GM12878 (cell line): Measurements from ENCODE around the gene MAB21L3. TPM values are rescaled to one million over a fixed set of nuclear protein-coding genes. Genes with fewer than 3 reads are reported as not detected.

ENCODE experiments used
- BCLAF1 ChIP-seq: fragments of 450-650 bp; IDR thresholded peaks from 2 replicates; pipeline ENCODE4 v1.6.1; 2017; ENCODE audit warnings: antibody characterized with exemption, mild to moderate bottlenecking, moderate library complexity
- CHD2 ChIP-seq: IDR thresholded peaks from 2 replicates; pipeline ENCODE4 v1.6.1; 2011; ENCODE audit warnings: low read depth, low read length, improper control_type of control experiment, borderline replicate concordance
- CREM ChIP-seq: IDR thresholded peaks from 2 replicates; pipeline ENCODE4 v1.6.1; 2014; ENCODE audit warnings: antibody characterized with exemption, low read depth
- ETV6 ChIP-seq, 2 experiments: fragments of 450-650 bp in 1 of 2; IDR thresholded peaks in 1 of 2; conservative IDR thresholded peaks in 1 of 2; 2 replicates each; pipeline ENCODE4 v1.6.1; 2014; ENCODE audit warnings: antibody characterized with exemption in 1 of 2, borderline replicate concordance in 1 of 2, low read depth in 1 of 2, mild to moderate bottlenecking in 1 of 2, moderate library complexity in 1 of 2
- MXI1 ChIP-seq: fragments of 150-350 bp; IDR thresholded peaks from 2 replicates; pipeline ENCODE4 v1.6.1; 2011; ENCODE audit warnings: low read depth, mild to moderate bottlenecking, inconsistent platforms, low read length, improper control_type of control experiment
- NR2F1 ChIP-seq: fragments of 450-650 bp; conservative IDR thresholded peaks from 2 replicates; pipeline ENCODE4 v1.6.1; 2017; ENCODE audit warnings: mild to moderate bottlenecking
- REST ChIP-seq: IDR thresholded peaks from 2 replicates; pipeline ENCODE4 v1.6.1; 2012; ENCODE audit warnings: mild to moderate bottlenecking, low read depth, low read length
- YY1 ChIP-seq: IDR thresholded peaks from 2 replicates; pipeline ENCODE4 v1.6.1; 2011; ENCODE audit warnings: low read depth, mild to moderate bottlenecking, low read length
- polyA plus RNA-seq, 11 experiments: library from polyadenylated mRNA; depleted of rRNA in 4 of 11; unstranded in 6 of 11; stranded (reverse) in 5 of 11; fragments of >200 nt; fragmentation: Nextera tagmentation in 4 of 11; fragmentation: Illumina TruSeq in 1 of 11; extraction: Ambion mirVana in 4 of 11; extraction: Trizol in 1 of 11; gene quantifications; 1 replicate in 1 of 11; 2 replicates in 10 of 11; pipeline versions ENCODE4 v1.2.1 to v1.2.3, GENCODE V29; 2011 to 2016; ENCODE audit warnings: inconsistent platforms in 2 of 11, missing spikeins in 2 of 11, low read depth in 1 of 11
- total RNA-seq, 4 experiments: library from RNA; depleted of rRNA in 3 of 4; stranded (reverse); fragments of >200 nt in 3 of 4; fragmentation: Illumina TruSeq in 1 of 4; extraction: Trizol in 1 of 4; gene quantifications; 2 replicates each; pipeline versions ENCODE4 v1.2.1 to v1.2.3, GENCODE V29; 2013 to 2021

Gene MAB21L3
- total and polyA plus RNA-seq, 10 of the 15 experiments (the other 5 are each of a cell fraction or from before 2014, with no cell fraction given) = 0.18 to 18.6 (median 1.3) TPM

DNA sequence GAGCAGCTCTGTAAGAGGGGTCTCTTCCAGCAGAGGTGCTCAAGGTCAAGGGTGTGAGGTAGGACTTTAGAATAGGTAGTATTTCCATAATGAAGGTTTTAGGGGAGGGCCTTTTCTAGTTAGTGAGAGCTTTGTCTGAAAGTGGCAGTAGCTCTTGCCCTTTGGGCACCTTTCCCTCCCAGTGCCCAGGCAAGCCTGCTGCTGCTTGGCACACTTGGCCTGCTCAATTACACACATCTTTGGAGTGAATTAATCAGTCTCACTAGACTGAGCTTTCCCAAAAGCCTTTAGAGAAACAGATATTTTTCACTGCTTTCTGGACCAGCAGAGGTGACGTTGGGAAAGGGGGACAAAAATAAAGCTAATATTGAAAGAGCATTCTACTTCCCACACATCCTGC, 48.0 kb downstream of the MAB21L3 start (continued):
- no peak for TF ChIP-seq CREM
- no peak for TF ChIP-seq NR2F1
- TF ChIP-seq YY1 = no peak
- TF ChIP-seq CHD2 = no peak
- no peak for TF ChIP-seq REST
- TF ChIP-seq MXI1 = no peak
- TF ChIP-seq BCLAF1 = no peak
- no peak for TF ChIP-seq ETV6 (conservative IDR thresholded peaks at IDR 0.05 in 1 of 2, IDR thresholded peaks at IDR 0.05 in 1 of 2; ENCODE audit: borderline replicate concordance in 1 of 2, low read depth in 1 of 2)
